Measurements from ENCODE around the gene SYT1.

The SYT1 gene

GRCh38 chr12:79262938-79263337 is 398.4 kb downstream of the SYT1 start:
- H3K4me1 ChIP-seq (ENCODE audit: control insufficient read depth, insufficient read depth, low read length) = no peaks in the 10 kb centered on the region
- H3K27ac ChIP-seq (ENCODE audit: insufficient read depth, low read depth, low read length, poor library complexity, severe bottlenecking) = no peak overlapping the region
- no peaks in the 10 kb centered on the region for H3K9me3 ChIP-seq (ENCODE audit: control insufficient read depth, low read length)
- no peak overlapping the region for H3K4me3 ChIP-seq (ENCODE audit: insufficient read depth, low read depth, low read length)
- WGBS, 2 experiments = 86 to 87% methylated on average over 2 to 3 of the region's 3 CpGs
- no peaks in the 10 kb centered on the region for H3K27me3 ChIP-seq (ENCODE audit: control insufficient read depth, insufficient read depth, low read length, poor library complexity, severe bottlenecking)
- H3K36me3 ChIP-seq (ENCODE audit: control insufficient read depth, insufficient read depth, low read length) = no peaks in the 10 kb centered on the region

DNA sequence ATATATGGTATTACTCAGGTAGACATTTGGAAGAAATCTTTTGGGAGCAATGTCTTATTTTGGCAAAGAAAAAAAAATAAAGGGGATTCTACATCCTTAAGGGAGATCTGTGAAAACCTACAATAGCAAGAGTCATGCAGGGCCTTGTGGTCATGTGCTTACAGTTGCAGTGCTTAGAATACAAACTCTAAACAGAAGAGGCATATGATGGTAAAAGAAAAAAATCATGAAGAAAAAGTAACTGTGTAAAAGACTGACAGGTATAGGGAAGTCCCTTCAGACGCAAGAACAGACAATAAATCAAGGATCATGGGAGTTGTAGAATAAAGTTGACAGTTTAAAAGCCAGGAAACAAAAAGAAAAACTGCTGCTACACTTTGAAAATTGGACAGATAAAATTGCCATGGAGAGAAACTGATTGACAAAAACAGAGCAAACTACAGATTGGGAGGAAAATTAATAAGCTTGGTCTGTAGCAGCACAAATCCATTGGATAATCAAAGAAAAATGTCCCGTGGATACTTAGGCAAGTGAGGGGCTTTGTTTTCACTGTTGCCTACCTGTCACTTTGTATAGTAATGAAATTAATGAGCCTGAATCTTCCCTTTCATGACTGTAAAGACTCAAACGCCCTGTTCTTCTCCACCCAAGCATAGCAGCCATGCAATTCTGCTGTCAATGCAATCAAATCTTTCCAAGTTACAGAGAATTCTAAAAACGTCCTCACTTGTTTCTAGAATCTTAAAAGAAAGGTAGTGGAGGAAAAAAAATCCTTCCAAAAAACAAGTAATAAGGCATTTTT is 402.0 kb downstream of the SYT1 start:
- Histone ChIP-seq H3K27me3 (ENCODE audit: control insufficient read depth, insufficient read depth, low read length, poor library complexity, severe bottlenecking) (no peaks in the 10 kb centered on the region), H3K9me3 (ENCODE audit: control insufficient read depth, low read length) (no peaks in the 10 kb centered on the region), H3K36me3 (ENCODE audit: control insufficient read depth, insufficient read depth, low read length) (no peaks in the 10 kb centered on the region), H3K4me1 (ENCODE audit: control insufficient read depth, insufficient read depth, low read length) (no peaks in the 10 kb centered on the region), H3K27ac (ENCODE audit: insufficient read depth, low read depth, low read length, poor library complexity, severe bottlenecking) (no peak overlapping the region), H3K4me3 (ENCODE audit: insufficient read depth, low read depth, low read length) (no peak overlapping the region)
- WGBS, 2 experiments = 69 to 77% methylated on average over 3 of the region's 4 CpGs

GRCh38 chr12:79267580-79267979 is 403.0 kb downstream of the SYT1 start:
- WGBS, 2 experiments = 85 to 86% methylated on average over 2 of the region's 2 CpGs
- Histone ChIP-seq H3K9me3 (ENCODE audit: control insufficient read depth, low read length) (no peaks in the 10 kb centered on the region), H3K4me1 (ENCODE audit: control insufficient read depth, insufficient read depth, low read length) (no peaks in the 10 kb centered on the region), H3K4me3 (ENCODE audit: insufficient read depth, low read depth, low read length) (no peak overlapping the region), H3K36me3 (ENCODE audit: control insufficient read depth, insufficient read depth, low read length) (no peaks in the 10 kb centered on the region), H3K27ac (ENCODE audit: insufficient read depth, low read depth, low read length, poor library complexity, severe bottlenecking) (no peak overlapping the region), H3K27me3 (ENCODE audit: control insufficient read depth, insufficient read depth, low read length, poor library complexity, severe bottlenecking) (no peaks in the 10 kb centered on the region)

DNA sequence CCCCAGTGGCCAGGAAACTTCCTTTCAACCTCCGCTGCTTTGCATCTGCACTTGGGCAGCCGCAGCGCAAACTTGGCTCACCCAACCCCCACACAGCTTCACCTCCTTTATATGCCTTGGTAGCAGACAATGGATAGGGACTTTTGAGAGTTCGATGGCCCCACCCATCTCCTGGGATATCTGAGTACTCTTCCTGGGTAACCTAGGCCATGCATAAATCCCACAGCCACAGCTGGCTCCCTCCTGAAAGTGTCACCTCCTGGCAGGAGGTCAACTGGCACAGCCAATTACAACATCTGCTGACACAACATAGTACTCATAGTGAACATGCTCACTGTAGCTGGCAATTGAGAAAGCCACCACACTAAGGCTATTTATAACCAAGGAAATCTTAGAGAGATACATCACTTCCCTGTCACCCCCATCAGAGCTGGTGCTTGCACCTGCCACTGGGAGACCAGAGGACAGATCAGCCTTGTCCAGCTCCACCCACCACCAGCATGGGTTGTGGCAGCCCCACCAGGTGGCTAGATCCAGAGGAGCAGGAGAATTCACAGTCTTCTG is 410.0 kb downstream of the SYT1 start:
- no peaks in the 10 kb centered on the region for H3K9me3 ChIP-seq (ENCODE audit: control insufficient read depth, low read length)
- no peak overlapping the region for H3K27ac ChIP-seq (ENCODE audit: insufficient read depth, low read depth, low read length, poor library complexity, severe bottlenecking)
- no peak overlapping the region for H3K4me3 ChIP-seq (ENCODE audit: insufficient read depth, low read depth, low read length)
- H3K36me3 ChIP-seq (ENCODE audit: control insufficient read depth, insufficient read depth, low read length) = no peaks in the 10 kb centered on the region
- no peaks in the 10 kb centered on the region for H3K4me1 ChIP-seq (ENCODE audit: control insufficient read depth, insufficient read depth, low read length)
- H3K27me3 ChIP-seq (ENCODE audit: control insufficient read depth, insufficient read depth, low read length, poor library complexity, severe bottlenecking) = no peaks in the 10 kb centered on the region
- WGBS, 2 experiments = 88 to 92% methylated on average over 4 of the region's 4 CpGs

DNA sequence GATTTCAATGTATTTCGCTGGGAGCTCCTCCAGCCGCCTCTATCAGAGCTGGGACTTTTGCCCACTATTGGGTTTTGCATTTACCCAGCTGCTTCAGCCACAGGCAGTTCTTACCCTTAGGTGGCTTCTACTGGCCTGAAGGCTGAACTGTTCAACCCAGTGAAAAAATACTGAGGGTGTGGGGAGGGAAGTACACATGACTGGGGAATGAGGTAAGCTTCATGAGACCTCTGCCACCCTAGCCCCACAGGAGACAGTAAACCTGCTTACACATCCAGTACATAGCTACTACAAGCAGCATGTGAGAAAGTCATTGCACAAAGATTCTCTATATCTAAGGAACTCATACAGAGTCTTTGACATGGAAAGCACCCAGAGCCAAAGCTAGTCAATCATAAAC is 411.1 kb downstream of the SYT1 start:
- Histone ChIP-seq H3K27me3 (ENCODE audit: control insufficient read depth, insufficient read depth, low read length, poor library complexity, severe bottlenecking) (no peaks in the 10 kb centered on the region), H3K4me1 (ENCODE audit: control insufficient read depth, insufficient read depth, low read length) (no peaks in the 10 kb centered on the region), H3K4me3 (ENCODE audit: insufficient read depth, low read depth, low read length) (no peak overlapping the region), H3K27ac (ENCODE audit: insufficient read depth, low read depth, low read length, poor library complexity, severe bottlenecking) (no peak overlapping the region), H3K36me3 (ENCODE audit: control insufficient read depth, insufficient read depth, low read length) (no peaks in the 10 kb centered on the region), H3K9me3 (ENCODE audit: control insufficient read depth, low read length) (no peaks in the 10 kb centered on the region)
- WGBS, 2 experiments = 93 to 94% methylated on average over 2 of the region's 2 CpGs

DNA sequence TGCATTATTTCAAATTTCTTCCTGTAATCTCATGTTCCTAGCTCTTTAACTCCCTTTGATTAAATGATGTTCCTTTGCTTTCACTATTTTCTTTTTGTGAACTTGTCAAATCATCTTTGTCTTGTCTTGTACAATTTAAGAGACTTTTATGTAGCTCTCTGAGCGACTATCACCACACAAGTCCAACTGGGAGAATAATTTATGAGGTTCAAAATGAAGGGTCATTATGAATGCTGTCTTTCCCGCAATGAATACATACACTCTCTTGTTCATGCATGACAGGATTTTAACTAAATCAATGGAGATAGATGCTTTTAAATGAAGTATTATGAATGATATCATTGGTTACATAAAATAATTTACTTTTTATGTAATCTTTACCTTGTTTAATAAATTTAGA is 418.8 kb downstream of the SYT1 start:
- Histone ChIP-seq H3K4me1 (ENCODE audit: control insufficient read depth, insufficient read depth, low read length) (no peaks in the 10 kb centered on the region), H3K9me3 (ENCODE audit: control insufficient read depth, low read length) (no peaks in the 10 kb centered on the region), H3K36me3 (ENCODE audit: control insufficient read depth, insufficient read depth, low read length) (no peaks in the 10 kb centered on the region), H3K27me3 (ENCODE audit: control insufficient read depth, insufficient read depth, low read length, poor library complexity, severe bottlenecking) (no peaks in the 10 kb centered on the region), H3K4me3 (ENCODE audit: insufficient read depth, low read depth, low read length) (no peak overlapping the region), H3K27ac (ENCODE audit: insufficient read depth, low read depth, low read length, poor library complexity, severe bottlenecking) (no peak overlapping the region)
- WGBS, 2 experiments = 93% methylated on average over 2 of the region's 2 CpGs; no CpG with 5 or more reads in 1 of the 2 experiments

GRCh38 chr12:79288911-79289310 is 424.3 kb downstream of the SYT1 start:
- Histone ChIP-seq H3K9me3 (ENCODE audit: control insufficient read depth, low read length) (no peaks in the 10 kb centered on the region), H3K4me3 (ENCODE audit: insufficient read depth, low read depth, low read length) (no peak overlapping the region), H3K27me3 (ENCODE audit: control insufficient read depth, insufficient read depth, low read length, poor library complexity, severe bottlenecking) (no peaks in the 10 kb centered on the region), H3K27ac (ENCODE audit: insufficient read depth, low read depth, low read length, poor library complexity, severe bottlenecking) (no peak overlapping the region), H3K36me3 (ENCODE audit: control insufficient read depth, insufficient read depth, low read length) (no peaks in the 10 kb centered on the region), H3K4me1 (ENCODE audit: control insufficient read depth, insufficient read depth, low read length) (no peaks in the 10 kb centered on the region)
- WGBS, 2 experiments = 92 to 98% methylated on average over 2 to 3 of the region's 3 CpGs

DNA sequence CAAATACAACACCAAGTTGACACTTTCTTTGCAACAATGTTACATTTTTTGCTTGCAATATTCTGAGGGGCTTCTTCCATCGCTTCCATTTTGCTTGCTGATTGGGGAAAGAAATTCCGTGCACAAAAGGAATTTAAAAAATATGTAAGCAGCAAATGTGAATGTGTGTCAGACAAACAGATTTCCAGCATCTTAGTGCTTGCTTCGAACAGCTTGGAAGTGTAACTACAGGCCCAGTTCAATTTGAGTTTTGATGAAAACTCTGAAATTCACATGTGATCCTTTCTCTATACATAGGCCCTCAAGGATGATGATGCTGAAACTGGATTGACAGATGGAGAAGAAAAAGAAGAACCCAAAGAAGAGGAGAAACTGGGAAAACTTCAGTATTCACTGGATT is 427.1 kb downstream of the SYT1 start:
- H3K27ac ChIP-seq (ENCODE audit: insufficient read depth, low read depth, low read length, poor library complexity, severe bottlenecking) = no peak overlapping the region
- no peak overlapping the region for H3K4me3 ChIP-seq (ENCODE audit: insufficient read depth, low read depth, low read length)
- WGBS, 2 experiments = 92 to 93% methylated on average over 3 of the region's 3 CpGs
- no peaks in the 10 kb centered on the region for H3K9me3 ChIP-seq (ENCODE audit: control insufficient read depth, low read length)
- H3K27me3 ChIP-seq (ENCODE audit: control insufficient read depth, insufficient read depth, low read length, poor library complexity, severe bottlenecking) = no peaks in the 10 kb centered on the region
- H3K36me3 ChIP-seq (ENCODE audit: control insufficient read depth, insufficient read depth, low read length) = no peaks in the 10 kb centered on the region
- no peaks in the 10 kb centered on the region for H3K4me1 ChIP-seq (ENCODE audit: control insufficient read depth, insufficient read depth, low read length)

GRCh38 chr12:79294590-79294989 is 430.0 kb downstream of the SYT1 start:
- no peak overlapping the region for H3K4me3 ChIP-seq (ENCODE audit: insufficient read depth, low read depth, low read length)
- WGBS, 2 experiments = 84 to 96% methylated on average over 2 of the region's 2 CpGs
- no peaks in the 10 kb centered on the region for H3K36me3 ChIP-seq (ENCODE audit: control insufficient read depth, insufficient read depth, low read length)
- no peaks in the 10 kb centered on the region for H3K4me1 ChIP-seq (ENCODE audit: control insufficient read depth, insufficient read depth, low read length)
- H3K27ac ChIP-seq (ENCODE audit: insufficient read depth, low read depth, low read length, poor library complexity, severe bottlenecking) = no peak overlapping the region
- no peaks in the 10 kb centered on the region for H3K27me3 ChIP-seq (ENCODE audit: control insufficient read depth, insufficient read depth, low read length, poor library complexity, severe bottlenecking)
- no peaks in the 10 kb centered on the region for H3K9me3 ChIP-seq (ENCODE audit: control insufficient read depth, low read length)

DNA sequence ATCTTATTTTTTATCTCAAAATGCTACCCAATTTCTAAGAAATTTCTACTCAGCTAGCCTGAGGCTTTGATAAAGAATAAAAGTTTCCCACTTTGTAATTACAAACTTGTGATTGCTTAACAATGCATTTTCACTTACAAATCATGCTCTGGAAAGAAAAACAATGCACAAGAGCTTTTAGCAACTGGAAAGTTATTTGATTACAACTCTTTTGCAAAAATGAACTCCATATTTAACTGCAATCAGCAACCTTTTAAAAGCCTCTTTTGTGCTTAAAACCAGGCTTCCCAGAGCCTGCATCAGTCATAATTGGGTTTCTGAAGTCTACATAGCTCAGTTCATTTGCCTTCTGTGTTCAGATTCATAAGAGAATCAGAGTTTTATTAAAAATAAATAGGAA is 431.0 kb downstream of the SYT1 start:
- Histone ChIP-seq H3K27ac (ENCODE audit: insufficient read depth, low read depth, low read length, poor library complexity, severe bottlenecking) (no peak overlapping the region), H3K4me3 (ENCODE audit: insufficient read depth, low read depth, low read length) (no peak overlapping the region), H3K36me3 (ENCODE audit: control insufficient read depth, insufficient read depth, low read length) (no peaks in the 10 kb centered on the region), H3K27me3 (ENCODE audit: control insufficient read depth, insufficient read depth, low read length, poor library complexity, severe bottlenecking) (no peaks in the 10 kb centered on the region), H3K9me3 (ENCODE audit: control insufficient read depth, low read length) (no peaks in the 10 kb centered on the region), H3K4me1 (ENCODE audit: control insufficient read depth, insufficient read depth, low read length) (no peaks in the 10 kb centered on the region)

Data from ectodermal cell (in vitro differentiated cells).